DOHH2 (cell line): ENCODE results near the gene RB1.
"Not testable (repeated sequence)": the region's sequence is repeated elsewhere in the genome, so short reads cannot be mapped to it uniquely, and the experiment has no call there.

Experiments
- H3F3A ChIP-seq: fragments of 200-600 bp; sonication (generic), shearing (Covaris generic); 2 replicates; pipeline ENCODE4 v1.6.0; 2016; ENCODE audit warnings: antibody characterized with exemption, mild to moderate bottlenecking; ENCODE audit not compliant: control insufficient read depth, insufficient read depth
- H3K27ac ChIP-seq: fragments of 200-600 bp; sonication (generic); 2 replicates; pipeline ENCODE4 v1.5.1; 2014; ENCODE audit warnings: low read depth, mild to moderate bottlenecking, low read length, moderate library complexity
- H3K27me3 ChIP-seq: fragments of 200-600 bp; sonication (generic); 2 replicates; pipeline ENCODE4 v1.6.1; 2014; ENCODE audit warnings: mild to moderate bottlenecking, low read length, mixed read lengths; ENCODE audit not compliant: control insufficient read depth
- H3K36me3 ChIP-seq: fragments of 200-600 bp; sonication (generic); 2 replicates; pipeline ENCODE4 v1.6.1; 2014; ENCODE audit warnings: mild to moderate bottlenecking, low read length, moderate library complexity, mixed read lengths; ENCODE audit not compliant: control insufficient read depth
- H3K4me1 ChIP-seq: fragments of 200-600 bp; sonication (generic); 2 replicates; pipeline ENCODE4 v1.6.1; 2014; ENCODE audit warnings: mild to moderate bottlenecking, low read length, mixed read lengths; ENCODE audit not compliant: control insufficient read depth
- H3K4me2 ChIP-seq: fragments of 200-600 bp; sonication (generic); 2 replicates; pipeline ENCODE4 v1.6.0; 2014; ENCODE audit warnings: mild to moderate bottlenecking, low read length, moderate library complexity
- H3K4me3 ChIP-seq: fragments of 200-600 bp; sonication (generic); 2 replicates; pipeline ENCODE4 v1.5.1; 2014; ENCODE audit warnings: mild to moderate bottlenecking, low read length, mixed read lengths
- H3K79me2 ChIP-seq: fragments of 200-600 bp; sonication (generic); 2 replicates; pipeline ENCODE4 v1.6.1; 2014; ENCODE audit warnings: mild to moderate bottlenecking, low read length, mixed read lengths; ENCODE audit not compliant: control insufficient read depth
- H3K9me2 ChIP-seq: fragments of 200-600 bp; sonication (generic); replicated peaks from 2 replicates; pipeline ENCODE4 v1.6.1; 2014; ENCODE audit warnings: mild to moderate bottlenecking, low read length, mixed read lengths; ENCODE audit not compliant: control insufficient read depth
- H3K9me3 ChIP-seq: fragments of 200-600 bp; sonication (generic); 2 replicates; pipeline ENCODE4 v1.6.1; 2014; ENCODE audit warnings: antibody characterized with exemption, low read length, mixed read lengths; ENCODE audit not compliant: control insufficient read depth, insufficient read depth
- H4K20me1 ChIP-seq: fragments of 200-600 bp; sonication (generic); 2 replicates; pipeline ENCODE4 v1.6.0; 2014; ENCODE audit warnings: low read depth, mild to moderate bottlenecking, antibody characterized with exemption, low read length, moderate library complexity; ENCODE audit not compliant: control insufficient read depth, insufficient read depth
- EZH2phosphoT487 ChIP-seq: fragments of 200-600 bp; sonication (generic); IDR thresholded peaks from 2 replicates; pipeline ENCODE4 v1.6.1; 2017; ENCODE audit warnings: borderline replicate concordance, mild to moderate bottlenecking, antibody characterized with exemption, low read length, moderate library complexity, mixed read lengths
- TF ChIP-seq, protein P1 (sequence below): fragments of 200-600 bp; sonication (generic); IDR thresholded peaks from one replicate; pipeline ENCODE4 v1.5.1; 2014; ENCODE audit warnings: antibody characterized with exemption, mild to moderate bottlenecking, low read depth, low read length; ENCODE audit not compliant: poor library complexity, severe bottlenecking

Gene RB1

DNA sequence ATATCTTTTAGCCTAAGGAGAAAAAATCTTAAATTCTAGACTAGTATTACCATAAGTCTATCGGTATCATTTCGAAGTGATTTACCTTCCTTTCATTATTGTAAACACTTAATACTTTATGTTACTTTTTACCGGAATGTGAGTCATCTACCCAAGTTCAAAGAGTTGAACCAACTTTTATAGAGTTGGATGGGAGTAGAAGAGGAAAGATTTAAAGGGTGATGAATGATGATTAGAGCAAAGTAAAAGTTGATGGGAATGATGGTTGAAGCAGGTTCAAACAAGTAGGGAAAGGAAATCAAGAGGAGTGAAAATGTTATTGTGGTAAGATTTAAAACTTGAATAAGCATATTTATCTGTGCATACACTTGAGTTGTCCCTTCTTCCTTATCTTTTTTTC, 120.7 kb downstream of the RB1 start:
- Histone ChIP-seq H3K4me3 (no peak overlapping the region), H3K4me1 (peaks cover 2% of the 10 kb centered on the region), H3K9me2 (no peaks in the 10 kb centered on the region), H3K27me3 (no peaks in the 10 kb centered on the region), H3K36me3 (peaks cover 26% of the 10 kb centered on the region), H3K79me2 (no peaks in the 10 kb centered on the region), H4K20me1 (no peaks in the 10 kb centered on the region), H3K4me2 (no peak overlapping the region), H3K27ac (no peak overlapping the region), H3F3A (no peaks in the 10 kb centered on the region), H3K9me3 (no peaks in the 10 kb centered on the region)
- TF ChIP-seq EZH2phosphoT487 = no peak
- TF ChIP-seq, protein P1, sequence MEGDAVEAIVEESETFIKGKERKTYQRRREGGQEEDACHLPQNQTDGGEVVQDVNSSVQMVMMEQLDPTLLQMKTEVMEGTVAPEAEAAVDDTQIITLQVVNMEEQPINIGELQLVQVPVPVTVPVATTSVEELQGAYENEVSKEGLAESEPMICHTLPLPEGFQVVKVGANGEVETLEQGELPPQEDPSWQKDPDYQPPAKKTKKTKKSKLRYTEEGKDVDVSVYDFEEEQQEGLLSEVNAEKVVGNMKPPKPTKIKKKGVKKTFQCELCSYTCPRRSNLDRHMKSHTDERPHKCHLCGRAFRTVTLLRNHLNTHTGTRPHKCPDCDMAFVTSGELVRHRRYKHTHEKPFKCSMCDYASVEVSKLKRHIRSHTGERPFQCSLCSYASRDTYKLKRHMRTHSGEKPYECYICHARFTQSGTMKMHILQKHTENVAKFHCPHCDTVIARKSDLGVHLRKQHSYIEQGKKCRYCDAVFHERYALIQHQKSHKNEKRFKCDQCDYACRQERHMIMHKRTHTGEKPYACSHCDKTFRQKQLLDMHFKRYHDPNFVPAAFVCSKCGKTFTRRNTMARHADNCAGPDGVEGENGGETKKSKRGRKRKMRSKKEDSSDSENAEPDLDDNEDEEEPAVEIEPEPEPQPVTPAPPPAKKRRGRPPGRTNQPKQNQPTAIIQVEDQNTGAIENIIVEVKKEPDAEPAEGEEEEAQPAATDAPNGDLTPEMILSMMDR = no peak

DNA sequence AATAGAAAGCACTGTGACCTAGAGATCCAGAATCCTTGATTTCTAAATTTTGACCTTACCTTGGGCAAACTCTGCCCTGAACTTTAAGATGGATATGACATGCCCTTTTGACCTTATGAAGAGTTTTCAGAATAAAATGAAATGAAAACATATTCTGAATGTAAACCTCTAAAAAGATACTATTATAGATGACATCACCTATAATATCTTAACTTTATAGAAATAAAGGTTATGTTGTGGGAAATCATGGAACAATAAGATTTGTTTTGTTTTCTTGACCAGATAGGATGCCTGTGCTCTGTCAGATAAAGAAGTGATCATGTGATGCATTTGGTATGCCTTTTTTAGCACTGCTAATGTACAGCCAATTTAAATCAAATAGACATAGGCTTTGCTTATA, 122.5 kb downstream of the RB1 start:
- no peaks in the 10 kb centered on the region for H3K79me2 ChIP-seq
- peaks cover 8% of the 10 kb centered on the region for H3K4me1 ChIP-seq
- H3K36me3 ChIP-seq = peaks cover 26% of the 10 kb centered on the region

DNA sequence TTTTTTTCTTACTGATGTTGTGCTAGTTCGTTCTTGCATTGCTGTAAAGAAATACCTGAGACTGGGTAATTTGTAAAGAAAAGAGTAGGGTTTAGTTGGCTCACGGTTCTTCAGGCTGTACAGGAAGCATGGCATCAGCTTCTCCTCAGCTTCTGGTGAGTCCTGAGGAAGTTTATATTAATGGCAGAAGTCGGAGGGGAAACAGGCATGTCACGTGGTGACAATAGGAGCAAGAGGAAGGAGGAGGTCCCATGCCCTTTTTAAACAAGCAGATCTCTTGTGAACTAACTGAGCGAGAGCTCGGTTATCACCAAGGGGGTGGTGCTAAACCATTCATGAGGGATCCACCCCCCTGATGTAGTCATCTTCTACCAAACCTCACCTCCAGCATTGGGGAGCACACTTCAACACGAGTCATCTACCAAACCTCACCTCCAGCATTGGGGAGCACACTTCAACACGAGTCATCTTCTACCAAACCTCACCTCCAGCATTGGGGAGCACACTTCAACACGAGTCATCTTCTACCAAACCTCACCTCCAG, 123.3 kb downstream of the RB1 start:
- not testable (repeated sequence) for H3K4me2 ChIP-seq, H3K79me2 ChIP-seq, H3K4me1 ChIP-seq, H3K9me2 ChIP-seq, H3K4me3 ChIP-seq, H3K9me3 ChIP-seq, H3K27me3 ChIP-seq, H4K20me1 ChIP-seq, H3F3A ChIP-seq, H3K27ac ChIP-seq
- peaks cover 26% of the 10 kb centered on the region for H3K36me3 ChIP-seq

More for the DNA sequence above, 122.5 kb downstream of the RB1 start:
- no peaks in the 10 kb centered on the region for H3K9me2 ChIP-seq
- H3F3A ChIP-seq = no peaks in the 10 kb centered on the region; the same call in 1 of the 2 replicates
- H3K4me3 ChIP-seq = no peak overlapping the region
- TF ChIP-seq, protein P1 = no peak
- no peak overlapping the region for H3K4me2 ChIP-seq
- no peaks in the 10 kb centered on the region for H3K9me3 ChIP-seq
- H4K20me1 ChIP-seq = no peaks in the 10 kb centered on the region
- no peaks in the 10 kb centered on the region for H3K27me3 ChIP-seq
- no peak overlapping the region for H3K27ac ChIP-seq

DNA sequence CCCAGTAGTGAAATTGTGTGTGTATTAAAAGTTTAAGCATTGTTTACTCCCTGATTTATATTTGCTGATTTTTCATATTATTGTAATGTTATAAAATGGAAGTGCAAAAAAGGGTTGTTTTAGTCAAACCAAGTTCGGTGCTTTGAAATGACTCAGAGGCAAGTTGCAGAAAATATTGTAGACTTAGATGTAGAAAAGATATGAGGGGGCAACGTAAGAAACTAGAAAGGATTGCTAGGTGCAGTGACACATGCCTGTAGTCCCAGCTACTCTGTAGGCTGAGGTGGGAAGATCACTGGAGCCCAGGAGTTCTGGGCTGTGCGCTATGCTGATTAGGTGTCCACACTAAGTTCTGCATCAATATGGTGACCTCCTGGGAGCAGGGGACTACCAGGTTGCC, 125.5 kb downstream of the RB1 start:
- Histone ChIP-seq H3K36me3 (peaks cover 29% of the 10 kb centered on the region), H3K9me2 (no peaks in the 10 kb centered on the region), H3K79me2 (no peaks in the 10 kb centered on the region), H3K9me3 (no peaks in the 10 kb centered on the region), H3F3A (no peaks in the 10 kb centered on the region; the same call in 1 of the 2 replicates), H3K4me1 (peaks cover 8% of the 10 kb centered on the region), H3K27ac (no peak overlapping the region), H3K27me3 (no peaks in the 10 kb centered on the region), H3K4me3 (no peak overlapping the region), H3K4me2 (no peak overlapping the region), H4K20me1 (no peaks in the 10 kb centered on the region)
- no peak for TF ChIP-seq EZH2phosphoT487
- TF ChIP-seq, protein P1 = no peak
